Measurements from ENCODE around the gene CBLB.

CBLB gene

DNA sequence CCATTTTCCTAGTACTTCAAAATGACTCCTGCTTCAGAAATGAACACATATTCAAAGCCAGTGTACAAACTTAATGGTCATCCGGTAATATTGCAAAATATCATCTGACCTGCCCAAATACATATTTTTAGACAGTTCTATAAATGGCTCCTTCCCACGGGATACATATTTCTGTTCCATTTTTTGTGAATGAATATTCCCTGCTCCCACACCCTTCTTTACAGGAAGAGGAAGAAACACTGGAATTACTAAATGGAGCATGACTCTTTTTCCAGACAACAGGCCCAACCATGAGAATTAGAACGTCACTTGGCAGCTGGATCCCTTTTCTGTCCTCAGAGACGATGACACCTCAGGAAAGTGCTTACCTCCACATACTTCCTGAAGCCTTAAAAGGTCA lies 38.0 kb upstream of the CBLB start:
- peaks cover 0 to 2% (median 0%) of the 10 kb centered on the region in 5 experiments for H3K9me3 ChIP-seq (ENCODE audit: control extremely low read depth in 1 of 5, control insufficient read depth in 4 of 5, insufficient read depth in 2 of 5, low read depth in 1 of 5, low read length in 4 of 5)
- peak overlapping the region in 1 of 2 experiments; percentile 71 for H3K27ac ChIP-seq (ENCODE audit: insufficient read depth in 1 of 2, low read depth in 1 of 2, low read length in 2 of 2, poor library complexity in 1 of 2, severe bottlenecking in 2 of 2)
- ChIA-PET CTCF (no interaction called here), POLR2A (no interaction called here)
- no peak overlapping the region for H3K4me3 ChIP-seq (ENCODE audit: control insufficient read depth in 1 of 7, extremely low read depth in 1 of 7, insufficient read depth in 4 of 7, low read depth in 2 of 7, low read length in 6 of 7)
- H3K36me3 ChIP-seq (ENCODE audit: control insufficient read depth in 4 of 4, insufficient read depth in 4 of 4, low read length in 3 of 4), result no peaks in the 10 kb centered on the region
- DNase-seq, result peak in 1 of 3 donors; percentile 13
- no peaks in the 10 kb centered on the region for H3K27me3 ChIP-seq (replicated peaks in 2 of 5; ENCODE audit: control insufficient read depth in 4 of 5, insufficient read depth in 5 of 5, low read length in 4 of 5)
- peaks cover 0 to 10% (median 7%) of the 10 kb centered on the region in 4 experiments for H3K4me1 ChIP-seq (ENCODE audit: control extremely low read depth in 1 of 4, control insufficient read depth in 4 of 4, insufficient read depth in 4 of 4, low read length in 3 of 4)
- WGBS (ENCODE audit: insufficient coverage), result 64% methylated on average over 4 of the region's 4 CpGs

DNA sequence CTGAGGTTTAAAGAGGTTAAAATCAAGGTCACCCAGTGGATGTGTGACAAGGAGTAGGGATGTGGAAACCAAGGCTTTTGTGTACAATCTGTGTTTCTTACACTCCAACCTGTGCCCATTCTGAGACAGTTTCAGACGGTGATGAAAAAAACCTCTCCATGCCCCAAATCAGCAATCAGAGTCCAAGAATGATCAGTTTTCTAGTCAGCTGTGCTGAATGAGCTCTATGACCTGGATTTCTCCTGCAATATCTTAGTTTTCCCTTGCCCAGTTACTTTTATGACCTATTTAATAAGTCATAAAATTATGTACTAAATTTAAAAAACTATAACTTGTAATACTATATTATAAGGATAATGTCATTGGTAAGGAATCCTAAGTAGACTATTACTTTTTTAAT lies 37.5 kb upstream of the CBLB start:
- Histone ChIP-seq H3K4me3 (ENCODE audit: control insufficient read depth in 1 of 7, extremely low read depth in 1 of 7, insufficient read depth in 4 of 7, low read depth in 2 of 7, low read length in 6 of 7) (no peak overlapping the region), H3K36me3 (ENCODE audit: control insufficient read depth in 4 of 4, insufficient read depth in 4 of 4, low read length in 3 of 4) (no peaks in the 10 kb centered on the region), H3K4me1 (ENCODE audit: control extremely low read depth in 1 of 4, control insufficient read depth in 4 of 4, insufficient read depth in 4 of 4, low read length in 3 of 4) (peaks cover 0 to 10% (median 7%) of the 10 kb centered on the region in 4 experiments), H3K9me3 (ENCODE audit: control extremely low read depth in 1 of 5, control insufficient read depth in 4 of 5, insufficient read depth in 2 of 5, low read depth in 1 of 5, low read length in 4 of 5) (peaks cover 0 to 2% (median 0%) of the 10 kb centered on the region in 5 experiments), H3K27me3 (replicated peaks in 2 of 5; ENCODE audit: control insufficient read depth in 4 of 5, insufficient read depth in 5 of 5, low read length in 4 of 5) (no peaks in the 10 kb centered on the region), H3K27ac (ENCODE audit: insufficient read depth in 1 of 2, low read depth in 1 of 2, low read length in 2 of 2, poor library complexity in 1 of 2, severe bottlenecking in 2 of 2) (no peak overlapping the region)
- ChIA-PET CTCF (no interaction called here), POLR2A (no interaction called here)
- no peak for DNase-seq
- 71% methylated on average over 1 of the region's 1 CpG for WGBS (ENCODE audit: insufficient coverage)

DNA sequence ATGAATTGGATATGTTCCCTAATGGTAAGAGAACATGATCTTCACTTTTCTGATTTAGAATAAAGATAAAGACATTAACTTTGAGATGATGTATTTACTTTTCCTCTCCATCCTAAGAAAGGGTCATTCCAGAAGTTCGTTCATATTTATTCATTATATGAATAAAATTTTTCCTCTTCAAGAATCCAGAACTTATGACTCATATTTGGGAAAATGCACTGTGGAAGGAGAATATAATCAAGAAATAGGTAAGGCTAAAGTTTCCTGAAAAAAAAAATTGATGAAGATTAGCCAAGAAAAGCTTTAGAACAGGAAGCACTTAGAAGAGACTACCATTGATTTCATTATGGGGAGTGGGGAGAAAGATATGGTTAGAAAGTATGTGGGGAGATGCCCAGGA lies 36.5 kb upstream of the CBLB start:
- CTCF ChIA-PET, result no interaction called here
- H3K9me3 ChIP-seq (ENCODE audit: control extremely low read depth in 1 of 5, control insufficient read depth in 4 of 5, insufficient read depth in 2 of 5, low read depth in 1 of 5, low read length in 4 of 5), result peaks cover 0 to 2% (median 0%) of the 10 kb centered on the region in 5 experiments
- H3K36me3 ChIP-seq (ENCODE audit: control insufficient read depth in 4 of 4, insufficient read depth in 4 of 4, low read length in 3 of 4), result no peaks in the 10 kb centered on the region
- WGBS (ENCODE audit: insufficient coverage), result no CpG with 5 or more reads among the region's 1 CpG
- H3K4me1 ChIP-seq (ENCODE audit: control extremely low read depth in 1 of 4, control insufficient read depth in 4 of 4, insufficient read depth in 4 of 4, low read length in 3 of 4), result peaks cover 0 to 10% (median 7%) of the 10 kb centered on the region in 4 experiments
- POLR2A ChIA-PET, result no interaction called here
- DNase-seq, result no peak
- H3K27me3 ChIP-seq (replicated peaks in 2 of 5; ENCODE audit: control insufficient read depth in 4 of 5, insufficient read depth in 5 of 5, low read length in 4 of 5), result no peaks in the 10 kb centered on the region
- no peak overlapping the region for H3K4me3 ChIP-seq (ENCODE audit: control insufficient read depth in 1 of 7, extremely low read depth in 1 of 7, insufficient read depth in 4 of 7, low read depth in 2 of 7, low read length in 6 of 7)
- H3K27ac ChIP-seq (ENCODE audit: insufficient read depth in 1 of 2, low read depth in 1 of 2, low read length in 2 of 2, poor library complexity in 1 of 2, severe bottlenecking in 2 of 2), result no peak overlapping the region

DNA sequence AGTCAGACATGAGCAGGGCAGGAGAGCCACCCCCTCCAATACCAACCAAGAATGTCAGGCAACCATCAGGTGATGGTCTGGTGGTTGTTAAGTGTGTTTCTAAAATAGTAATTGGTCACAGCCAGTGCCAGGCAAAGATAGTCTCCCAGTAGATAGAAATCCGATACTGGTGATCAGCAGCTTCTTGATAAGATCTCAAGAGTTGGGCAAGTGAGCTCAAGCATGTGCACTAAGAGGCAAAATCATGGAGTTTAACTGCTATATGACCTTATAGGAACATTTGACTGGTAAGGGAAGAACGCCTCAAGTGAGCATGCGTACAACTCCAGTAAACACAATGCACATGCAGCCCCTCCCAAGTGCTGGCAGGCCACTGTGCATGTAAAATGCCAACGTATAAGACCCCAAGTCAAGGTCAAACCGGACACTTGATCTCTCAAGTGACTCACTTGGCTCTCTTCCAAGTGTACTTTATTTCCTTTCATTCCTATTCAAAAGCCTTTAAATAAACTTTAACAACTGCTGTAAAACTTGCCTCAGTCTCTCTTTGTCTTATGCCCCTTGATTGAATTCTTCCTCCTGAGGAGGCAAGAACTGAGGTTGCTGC lies 36.0 kb upstream of the CBLB start:
- peaks cover 0 to 10% (median 7%) of the 10 kb centered on the region in 4 experiments for H3K4me1 ChIP-seq (ENCODE audit: control extremely low read depth in 1 of 4, control insufficient read depth in 4 of 4, insufficient read depth in 4 of 4, low read length in 3 of 4)
- H3K36me3 ChIP-seq (ENCODE audit: control insufficient read depth in 4 of 4, insufficient read depth in 4 of 4, low read length in 3 of 4), result no peaks in the 10 kb centered on the region
- no peaks in the 10 kb centered on the region for H3K27me3 ChIP-seq (replicated peaks in 2 of 5; ENCODE audit: control insufficient read depth in 4 of 5, insufficient read depth in 5 of 5, low read length in 4 of 5)
- WGBS (ENCODE audit: insufficient coverage), result 99% methylated on average over 5 of the region's 5 CpGs
- POLR2A ChIA-PET, result no interaction called here
- CTCF ChIA-PET, result no interaction called here
- H3K27ac ChIP-seq (ENCODE audit: insufficient read depth in 1 of 2, low read depth in 1 of 2, low read length in 2 of 2, poor library complexity in 1 of 2, severe bottlenecking in 2 of 2), result no peak overlapping the region
- H3K4me3 ChIP-seq (ENCODE audit: control insufficient read depth in 1 of 7, extremely low read depth in 1 of 7, insufficient read depth in 4 of 7, low read depth in 2 of 7, low read length in 6 of 7), result no peak overlapping the region
- H3K9me3 ChIP-seq (ENCODE audit: control extremely low read depth in 1 of 5, control insufficient read depth in 4 of 5, insufficient read depth in 2 of 5, low read depth in 1 of 5, low read length in 4 of 5), result peaks cover 0 to 2% (median 0%) of the 10 kb centered on the region in 5 experiments
- DNase-seq, result no peak

DNA sequence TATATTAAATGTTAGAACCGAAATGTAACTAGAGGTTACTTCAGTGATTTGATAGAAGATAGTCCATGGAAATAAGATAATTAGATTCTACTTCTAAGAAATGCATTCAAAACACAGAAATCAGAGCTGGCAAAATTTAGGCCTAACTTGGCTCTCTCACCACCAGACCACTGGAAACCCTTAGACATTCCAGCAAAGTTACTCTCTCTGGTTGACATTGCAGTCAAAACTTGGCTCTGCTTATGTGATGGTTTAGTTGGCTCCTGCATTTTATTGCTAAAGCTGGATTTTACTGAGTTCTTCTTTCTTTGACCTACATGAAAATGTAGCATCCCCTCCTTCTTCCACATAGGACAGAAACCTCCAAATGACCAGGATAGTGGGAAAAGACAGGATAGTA lies 35.4 kb upstream of the CBLB start:
- Histone ChIP-seq H3K9me3 (ENCODE audit: control extremely low read depth in 1 of 5, control insufficient read depth in 4 of 5, insufficient read depth in 2 of 5, low read depth in 1 of 5, low read length in 4 of 5) (peaks cover 0 to under 1% (median 0%) of the 10 kb centered on the region in 5 experiments), H3K27ac (ENCODE audit: insufficient read depth in 1 of 2, low read depth in 1 of 2, low read length in 2 of 2, poor library complexity in 1 of 2, severe bottlenecking in 2 of 2) (no peak overlapping the region), H3K4me1 (ENCODE audit: control extremely low read depth in 1 of 4, control insufficient read depth in 4 of 4, insufficient read depth in 4 of 4, low read length in 3 of 4) (peaks cover 0 to 10% (median 7%) of the 10 kb centered on the region in 4 experiments), H3K36me3 (ENCODE audit: control insufficient read depth in 4 of 4, insufficient read depth in 4 of 4, low read length in 3 of 4) (no peaks in the 10 kb centered on the region), H3K4me3 (ENCODE audit: control insufficient read depth in 1 of 7, extremely low read depth in 1 of 7, insufficient read depth in 4 of 7, low read depth in 2 of 7, low read length in 6 of 7) (no peak overlapping the region), H3K27me3 (replicated peaks in 2 of 5; ENCODE audit: control insufficient read depth in 4 of 5, insufficient read depth in 5 of 5, low read length in 4 of 5) (no peaks in the 10 kb centered on the region)
- no CpG with 5 or more reads among the region's 1 CpG for WGBS (ENCODE audit: insufficient coverage)
- CTCF ChIA-PET, result no interaction called here
- DNase-seq, result no peak
- POLR2A ChIA-PET, result no interaction called here

DNA sequence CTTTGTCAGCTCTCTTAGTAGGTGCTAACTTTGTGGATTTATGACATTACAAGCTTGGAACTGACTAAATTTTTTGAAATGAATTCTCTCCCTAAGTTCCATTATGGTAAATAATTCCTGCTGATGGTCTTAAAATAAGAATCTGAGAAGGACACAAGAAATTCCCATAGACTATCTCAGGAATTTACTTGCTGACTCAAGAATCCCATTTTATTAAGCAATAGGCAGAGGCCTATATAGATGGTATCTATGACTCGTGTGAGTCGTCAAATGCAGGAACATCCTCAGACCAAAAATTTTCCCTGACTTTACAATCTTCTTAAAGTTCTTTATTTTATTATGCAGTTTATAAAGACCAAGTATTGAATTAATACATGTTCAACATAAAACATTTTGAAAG lies 30.7 kb upstream of the CBLB start:
- ChIA-PET CTCF (no interaction called here), POLR2A (no interaction called here)
- no peak overlapping the region for H3K27ac ChIP-seq (ENCODE audit: insufficient read depth in 1 of 2, low read depth in 1 of 2, low read length in 2 of 2, poor library complexity in 1 of 2, severe bottlenecking in 2 of 2)
- H3K4me1 ChIP-seq (ENCODE audit: control extremely low read depth in 1 of 4, control insufficient read depth in 4 of 4, insufficient read depth in 4 of 4, low read length in 3 of 4), result no peaks in the 10 kb centered on the region
- DNase-seq, result no peak
- H3K36me3 ChIP-seq (ENCODE audit: control insufficient read depth in 4 of 4, insufficient read depth in 4 of 4, low read length in 3 of 4), result no peaks in the 10 kb centered on the region
- no CpG with 5 or more reads among the region's 2 CpGs for WGBS (ENCODE audit: insufficient coverage)
- no peaks in the 10 kb centered on the region for H3K27me3 ChIP-seq (replicated peaks in 2 of 5; ENCODE audit: control insufficient read depth in 4 of 5, insufficient read depth in 5 of 5, low read length in 4 of 5)
- no peaks in the 10 kb centered on the region for H3K9me3 ChIP-seq (ENCODE audit: control extremely low read depth in 1 of 5, control insufficient read depth in 4 of 5, insufficient read depth in 2 of 5, low read depth in 1 of 5, low read length in 4 of 5)
- H3K4me3 ChIP-seq (ENCODE audit: control insufficient read depth in 1 of 7, extremely low read depth in 1 of 7, insufficient read depth in 4 of 7, low read depth in 2 of 7, low read length in 6 of 7), result no peak overlapping the region

DNA sequence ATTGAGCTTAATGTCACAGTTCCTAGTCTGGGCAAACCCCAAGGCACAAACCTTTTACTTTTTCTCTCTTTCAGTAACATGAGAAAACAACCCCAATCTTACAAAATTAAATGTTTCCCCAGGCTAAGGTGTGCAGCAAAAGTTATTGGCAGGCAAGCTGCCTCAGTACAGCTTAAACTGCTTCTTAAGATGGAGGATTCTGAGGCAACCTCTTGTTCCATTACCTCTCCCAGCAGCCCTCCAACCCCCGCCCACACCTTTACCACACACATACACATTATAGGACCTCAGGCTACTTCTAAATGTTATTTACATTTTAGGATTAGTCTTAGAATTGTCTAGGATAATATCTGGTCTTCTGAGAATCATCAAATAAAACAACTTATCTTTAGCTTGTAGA lies 22.3 kb upstream of the CBLB start:
- WGBS (ENCODE audit: insufficient coverage), result no CpG with 5 or more reads among the region's 1 CpG
- CTCF ChIA-PET, result no interaction called here
- POLR2A ChIA-PET, result no interaction called here

More for the DNA sequence above, 22.3 kb upstream of the CBLB start:
- no peaks in the 10 kb centered on the region for H3K4me1 ChIP-seq (ENCODE audit: control extremely low read depth in 1 of 4, control insufficient read depth in 4 of 4, insufficient read depth in 4 of 4, low read length in 3 of 4)
- no peak overlapping the region for H3K4me3 ChIP-seq (ENCODE audit: control insufficient read depth in 1 of 7, extremely low read depth in 1 of 7, insufficient read depth in 4 of 7, low read depth in 2 of 7, low read length in 6 of 7)
- H3K9me3 ChIP-seq (ENCODE audit: control extremely low read depth in 1 of 5, control insufficient read depth in 4 of 5, insufficient read depth in 2 of 5, low read depth in 1 of 5, low read length in 4 of 5), result no peaks in the 10 kb centered on the region
- H3K36me3 ChIP-seq (ENCODE audit: control insufficient read depth in 4 of 4, insufficient read depth in 4 of 4, low read length in 3 of 4), result no peaks in the 10 kb centered on the region
- no peak overlapping the region for H3K27ac ChIP-seq (ENCODE audit: insufficient read depth in 1 of 2, low read depth in 1 of 2, low read length in 2 of 2, poor library complexity in 1 of 2, severe bottlenecking in 2 of 2)
- H3K27me3 ChIP-seq (replicated peaks in 2 of 5; ENCODE audit: control insufficient read depth in 4 of 5, insufficient read depth in 5 of 5, low read length in 4 of 5), result no peaks in the 10 kb centered on the region
- DNase-seq, result no peak
